Activated CD4-positive, alpha-beta T cell treated with anti-CD3 and anti-CD28 coated beads for 4 hours (primary cell): ENCODE data around the gene CHMP2A.

ENCODE experiments used
- DNase-seq, 2 donors: peaks; one replicate each; pipeline ENCODE4 v3.0.0-alpha.2; 2020

The CHMP2A gene

GRCh38 chr19:58536852-58537798, 17.8 kb downstream of the CHMP2A start:
- no peak for DNase-seq

GRCh38 chr19:58535857-58536256, 19.0 kb downstream of the CHMP2A start:
- no peak for DNase-seq

GRCh38 chr19:58531034-58531840, 23.7 kb downstream of the CHMP2A start:
- no peak for DNase-seq

GRCh38 chr19:58529405-58529804, 25.5 kb downstream of the CHMP2A start:
- no peak for DNase-seq

GRCh38 chr19:58522709-58523108, 32.2 kb downstream of the CHMP2A start:
- no peak for DNase-seq

GRCh38 chr19:58521651-58522050, 33.3 kb downstream of the CHMP2A start:
- no peak for DNase-seq

- no peak for DNase-seq
Observed at GRCh38 chr19:58520257-58520599, 34.7 kb downstream of the CHMP2A start.

- DNase-seq: peak; percentile 81 to 83
Observed at GRCh38 chr19:58519355-58520256, 35.3 kb downstream of the CHMP2A start, which contains the start of gene ZBTB45. Gene ZBTB45, minus strand, starts transcription at chr19:58519810. Its CDS starts 2,137 bp downstream, at chr19:58517673.

GRCh38 chr19:58519087-58519354, 35.9 kb downstream of the CHMP2A start:
- DNase-seq: peak; percentile 49 to 50

GRCh38 chr19:58518256-58519086, 36.4 kb downstream of the CHMP2A start:
- DNase-seq: no peak

GRCh38 chr19:58516964-58517833, 37.7 kb downstream of the CHMP2A start:
- no peak for DNase-seq

GRCh38 chr19:58516246-58516836, 38.6 kb downstream of the CHMP2A start:
- DNase-seq: no peak

- DNase-seq: no peak
Observed at GRCh38 chr19:58515259-58515658, 39.6 kb downstream of the CHMP2A start.

- no peak for DNase-seq
Observed at GRCh38 chr19:58514564-58515022, 40.3 kb downstream of the CHMP2A start.

GRCh38 chr19:58513694-58514563, 41.0 kb downstream of the CHMP2A start:
- peak; percentile 91 for DNase-seq

GRCh38 chr19:58513213-58513693, 41.7 kb downstream of the CHMP2A start:
- DNase-seq: no peak

GRCh38 chr19:58511353-58512208, 43.3 kb downstream of the CHMP2A start, which contains the start of gene SLC27A5:
Gene SLC27A5, minus strand, starts transcription at chr19:58511992. Its CDS starts 37 bp downstream, at chr19:58511955.
- no peak for DNase-seq
